Stimulated activated CD4-positive, alpha-beta T cell treated with anti-CD3 and anti-CD28 coated beads, Interleukin-4, amount 100 ng/mL, for 1 hour (primary cell): Measurements from ENCODE around the gene TRAF5.

ENCODE experiments used
- DNase-seq: peaks from one replicate; pipeline ENCODE4 v3.0.0-alpha.2; 2020

The TRAF5 gene

GRCh38 chr1:211328866-211329475 lies 2.3 kb downstream of the TRAF5 start:
- no peak for DNase-seq

GRCh38 chr1:211329764-211330201 lies 3.1 kb downstream of the TRAF5 start:
- DNase-seq, result no peak

- no peak for DNase-seq
These were observed 3.8 kb downstream of the TRAF5 start for GRCh38 chr1:211330282-211330936.

DNA sequence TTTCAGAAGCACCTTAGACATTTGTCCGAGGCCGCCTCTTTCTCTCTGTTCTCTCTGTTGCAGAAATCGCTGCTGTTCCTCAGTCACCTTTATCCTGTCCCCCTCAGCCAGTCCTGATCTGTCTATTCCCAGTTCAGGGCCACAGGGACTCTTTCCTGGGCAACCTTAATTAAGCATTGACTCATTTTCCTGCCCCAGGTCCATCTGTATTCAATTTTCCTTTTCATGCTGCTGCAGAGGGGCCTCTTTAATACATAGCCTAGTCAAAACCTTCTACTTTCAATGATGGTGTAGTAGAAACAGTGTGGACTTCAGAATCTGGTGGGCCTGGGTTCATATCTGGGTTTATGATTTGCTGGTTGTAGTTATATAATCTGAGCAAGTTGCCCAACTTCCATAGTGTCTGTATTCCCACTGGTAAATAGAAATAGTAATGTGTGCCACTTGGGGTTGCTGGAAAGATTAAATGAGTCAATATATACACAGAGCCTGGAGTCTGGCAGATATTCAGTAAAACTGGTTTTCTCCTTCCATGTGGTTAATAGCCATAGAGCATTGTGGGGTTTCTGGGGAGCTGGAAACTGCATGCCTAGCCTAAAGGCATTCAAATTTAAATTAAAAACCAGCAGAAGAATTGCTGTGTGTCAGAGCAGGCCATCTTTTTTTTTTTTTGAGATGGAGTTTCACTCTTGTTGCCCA lies 4.5 kb downstream of the TRAF5 start:
- no peak for DNase-seq

- DNase-seq, result no peak
These were observed 5.5 kb downstream of the TRAF5 start for GRCh38 chr1:211332036-211332616.

DNA sequence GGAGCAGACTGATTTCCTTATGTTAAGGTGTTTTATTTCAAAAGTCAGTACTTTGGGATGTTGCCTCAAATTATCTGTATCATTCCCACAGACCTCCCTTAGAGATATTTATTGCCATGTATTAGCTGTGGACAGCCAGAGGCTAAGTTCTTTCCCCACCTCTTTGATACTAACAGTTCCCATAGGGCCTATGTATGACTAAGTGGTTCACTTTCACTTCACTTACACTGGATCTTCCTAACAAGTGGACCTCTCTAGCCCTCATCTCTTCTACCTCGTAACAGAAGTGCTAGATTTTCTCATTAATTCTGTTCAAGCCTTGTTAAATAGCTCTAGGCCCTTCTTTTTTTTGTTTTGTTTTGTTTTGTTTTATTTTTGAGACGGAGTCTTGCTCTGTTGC lies 6.2 kb downstream of the TRAF5 start:
- no peak for DNase-seq

DNA sequence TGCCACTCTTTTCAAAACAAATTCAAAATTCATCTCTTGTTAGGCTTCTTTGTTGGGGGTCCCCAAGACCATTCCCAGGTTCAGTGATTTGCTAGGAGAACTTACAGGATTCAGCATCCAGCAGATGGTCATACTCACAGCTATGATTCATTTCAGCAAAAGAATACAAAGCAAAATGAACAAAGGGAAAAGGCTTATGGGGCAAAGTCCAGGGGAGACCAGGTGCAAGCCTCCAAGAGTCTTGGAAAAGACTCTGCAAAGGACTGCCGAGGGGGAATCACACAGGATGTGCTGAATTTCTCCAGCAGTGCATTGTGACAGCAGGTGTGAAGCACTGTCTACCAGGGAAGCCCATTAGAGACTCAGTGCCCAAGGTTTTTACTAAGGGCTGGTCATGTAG lies 7.3 kb downstream of the TRAF5 start:
- DNase-seq, result no peak

DNA sequence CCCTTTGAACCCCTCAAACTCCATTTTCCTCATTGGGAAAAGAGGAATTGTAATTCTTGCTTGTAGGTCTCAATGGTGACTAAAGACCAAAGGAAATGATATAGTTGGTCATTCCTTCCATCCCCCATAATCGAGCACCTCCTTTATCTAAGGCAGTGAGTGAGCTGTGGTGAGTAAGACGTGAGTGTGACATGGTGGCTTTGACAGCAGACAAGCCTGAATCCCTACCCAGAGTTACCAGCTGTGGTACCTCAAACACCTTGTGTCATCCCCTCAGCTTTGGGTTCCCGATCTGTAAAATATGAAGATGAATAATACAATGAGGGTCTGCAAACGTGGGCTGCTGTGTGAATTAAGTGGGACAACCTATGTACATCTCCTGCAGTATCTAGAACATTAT lies 8.4 kb downstream of the TRAF5 start:
- no peak for DNase-seq

GRCh38 chr1:211335522-211336157 lies 9.0 kb downstream of the TRAF5 start:
- no peak for DNase-seq

- DNase-seq, result no peak
These were observed 9.5 kb downstream of the TRAF5 start for GRCh38 chr1:211336161-211336560.

GRCh38 chr1:211336775-211337174 lies 10.1 kb downstream of the TRAF5 start:
- DNase-seq, result no peak

DNA sequence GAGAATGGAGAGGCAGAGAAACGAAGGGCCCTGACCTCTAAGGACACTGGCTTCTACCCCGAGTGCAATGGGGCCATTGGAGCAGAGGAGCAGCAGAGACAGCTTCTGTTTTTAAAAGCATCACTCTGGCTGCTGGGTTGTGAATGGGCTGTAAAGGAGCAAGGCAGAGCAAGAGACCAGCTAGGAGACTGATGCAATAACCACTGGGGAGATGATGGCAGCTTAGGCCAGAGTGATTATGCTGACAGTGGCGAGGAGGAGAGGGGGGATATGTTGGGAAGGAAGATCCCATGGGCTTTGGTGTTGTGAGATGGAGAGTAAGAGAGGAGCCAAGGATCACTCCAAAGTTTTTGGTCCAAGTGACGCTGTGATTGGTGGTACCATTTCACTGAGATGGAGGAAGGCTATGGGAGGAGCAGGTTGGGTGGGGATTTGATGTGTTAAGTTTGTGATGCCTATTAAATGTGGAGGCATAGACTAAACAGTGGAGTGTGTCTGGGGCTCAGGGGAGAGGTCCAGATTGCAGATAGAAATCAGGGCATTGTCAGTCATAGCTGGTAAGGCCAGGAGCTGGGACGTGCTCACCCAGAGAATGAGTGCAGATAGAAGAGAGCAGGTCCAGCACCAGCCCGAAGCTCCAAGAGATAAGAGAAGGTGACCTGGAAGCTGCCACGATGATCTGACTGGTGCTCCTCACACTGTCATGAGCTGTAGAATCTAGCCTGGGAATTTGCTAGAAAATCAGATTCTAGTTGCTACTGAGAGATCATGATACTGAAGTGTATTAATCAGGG lies 11.0 kb downstream of the TRAF5 start:
- no peak for DNase-seq

DNA sequence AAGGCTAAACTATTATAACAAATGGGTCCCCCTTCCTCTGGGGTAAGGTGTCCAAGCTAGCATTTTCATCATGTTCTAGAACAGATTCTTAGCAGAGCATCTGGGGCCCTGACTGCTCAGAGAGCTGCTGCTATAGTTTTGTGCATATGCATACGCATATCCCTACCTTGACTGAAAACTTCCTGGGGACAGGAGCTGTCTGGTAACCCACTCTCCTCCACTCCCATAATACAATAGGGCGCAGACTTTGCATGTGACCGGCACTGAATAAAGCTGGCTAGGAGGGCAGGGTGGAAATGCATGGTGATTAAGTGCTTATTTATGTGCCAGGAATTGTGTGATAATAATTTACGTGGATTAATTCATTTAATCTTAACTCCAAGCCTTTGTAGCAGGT lies 11.6 kb downstream of the TRAF5 start:
- DNase-seq, result no peak

DNA sequence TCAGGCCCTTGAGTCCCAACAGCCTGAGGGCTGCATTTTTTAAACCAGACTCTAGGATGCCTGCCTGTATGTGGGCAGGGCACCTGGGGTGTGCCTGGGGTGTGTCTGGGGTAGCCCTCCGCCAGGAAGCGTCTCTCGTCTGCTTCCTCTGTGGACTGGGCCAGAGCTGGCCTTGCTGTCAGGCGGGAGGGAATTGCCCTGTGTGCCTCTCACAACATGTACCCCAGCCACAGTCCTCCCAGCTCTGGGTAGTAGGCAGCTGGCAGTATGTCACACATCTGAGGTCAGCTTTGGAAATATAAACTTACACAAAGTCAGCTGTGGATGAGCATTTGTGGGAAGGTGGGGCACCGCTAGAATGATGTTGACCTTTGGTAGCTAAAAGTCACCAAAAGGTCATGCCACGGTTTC lies 13.0 kb downstream of the TRAF5 start:
- no peak for DNase-seq

DNA sequence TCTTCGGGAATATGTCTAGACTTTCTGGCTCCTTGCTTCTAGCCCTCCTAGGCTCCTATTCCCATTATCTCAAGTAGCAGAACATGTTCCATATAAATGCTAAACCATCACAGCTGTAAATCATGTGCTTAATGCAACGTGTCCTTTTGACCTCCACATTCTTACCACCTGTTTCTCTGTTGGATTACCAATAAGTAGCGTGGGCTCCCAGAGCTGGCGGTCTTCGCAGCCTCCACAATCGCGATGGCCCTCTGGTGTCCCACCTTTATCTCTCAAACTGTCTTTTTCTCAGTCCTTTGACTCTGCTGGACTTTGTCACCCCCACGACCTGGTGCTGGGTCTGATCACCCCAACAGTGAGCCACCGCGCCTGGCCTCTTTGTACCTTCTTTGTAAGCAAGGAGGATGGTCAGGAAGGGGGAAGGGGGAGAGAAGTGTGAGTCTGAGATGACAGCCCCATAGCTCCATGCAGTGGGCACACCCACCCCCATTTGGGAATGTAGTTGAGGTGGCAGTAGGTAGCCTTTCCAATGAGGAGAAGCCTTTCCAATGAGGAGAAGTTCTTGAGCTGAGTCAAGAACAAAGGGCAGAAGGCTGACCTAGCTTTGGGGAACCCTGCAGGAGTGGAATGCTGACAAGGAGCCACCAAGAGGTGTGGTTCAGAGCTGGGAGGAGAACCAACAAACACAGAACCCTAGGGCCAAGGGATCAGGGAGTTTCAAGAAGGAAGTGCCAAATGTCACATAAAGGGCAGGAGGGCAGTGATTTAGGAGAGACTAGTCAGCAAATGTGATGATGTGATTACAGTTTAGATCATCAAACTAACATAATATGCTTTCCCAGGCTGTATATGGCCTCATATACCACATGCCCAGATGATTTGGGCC lies 14.2 kb downstream of the TRAF5 start:
- DNase-seq, result no peak

GRCh38 chr1:211341999-211342398 lies 15.4 kb downstream of the TRAF5 start:
- DNase-seq, result no peak

DNA sequence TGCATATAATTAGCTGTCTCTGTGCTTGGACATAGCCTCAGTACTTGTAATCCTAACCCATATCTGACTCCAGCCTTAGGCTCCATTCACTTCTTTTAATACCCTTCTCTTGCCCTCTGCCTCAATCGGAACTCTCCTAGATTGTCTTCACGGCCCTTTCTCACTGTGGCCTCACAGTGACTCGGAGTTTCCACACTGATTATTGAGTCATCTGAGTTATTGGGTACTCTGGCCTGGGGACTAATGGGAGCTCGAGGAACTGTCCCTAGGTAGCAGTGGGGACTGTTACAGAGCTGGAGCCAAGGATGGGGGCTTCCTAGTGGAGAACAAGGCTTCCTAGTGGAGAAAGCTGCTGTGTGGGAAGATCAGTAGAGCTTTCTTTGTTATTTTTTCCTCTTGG lies 17.0 kb downstream of the TRAF5 start:
- no peak for DNase-seq

- no peak for DNase-seq
These were observed 17.6 kb downstream of the TRAF5 start for GRCh38 chr1:211344152-211344618.

GRCh38 chr1:211345719-211346118 lies 19.1 kb downstream of the TRAF5 start:
- DNase-seq, result no peak

DNA sequence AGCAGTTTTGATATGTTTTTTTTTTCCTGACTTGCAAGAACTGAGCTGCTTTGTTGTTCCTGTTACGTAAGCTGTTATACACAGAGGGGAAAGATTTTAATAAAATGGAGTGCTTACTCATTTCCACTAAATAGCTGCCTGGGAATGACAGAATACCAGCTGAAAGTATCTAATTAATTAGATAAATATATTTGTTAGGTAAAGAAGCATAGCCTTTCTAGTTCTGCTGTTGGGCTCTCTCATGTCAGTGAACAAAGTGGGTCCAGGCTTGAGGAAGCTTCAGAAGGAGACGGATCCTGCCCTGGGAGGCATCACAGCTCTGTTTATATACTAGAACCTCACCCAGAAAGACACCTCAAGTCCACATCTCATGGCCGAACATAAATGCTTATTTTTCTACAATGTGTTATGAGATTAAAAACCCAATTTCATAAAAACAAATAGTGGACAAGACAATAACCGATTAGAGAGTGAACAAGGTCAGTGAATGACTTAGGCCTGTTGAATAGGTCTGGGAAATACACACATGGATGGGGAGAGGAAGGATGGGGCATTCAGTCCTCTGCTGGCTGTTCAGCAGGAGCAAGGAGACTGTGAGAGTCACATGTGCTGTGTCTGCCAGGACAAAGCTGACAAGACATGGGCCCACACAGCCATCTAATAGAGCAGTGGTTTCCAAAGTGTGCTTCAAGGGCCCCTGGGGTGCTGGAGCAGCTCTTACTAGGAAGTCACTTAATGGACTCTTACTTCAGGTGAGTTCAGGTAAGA lies 20.6 kb downstream of the TRAF5 start:
- DNase-seq, result no peak

GRCh38 chr1:211348547-211348946 lies 21.9 kb downstream of the TRAF5 start:
- DNase-seq, result no peak
